ENCODE results near the gene PSMG1.

PSMG1 gene

DNA sequence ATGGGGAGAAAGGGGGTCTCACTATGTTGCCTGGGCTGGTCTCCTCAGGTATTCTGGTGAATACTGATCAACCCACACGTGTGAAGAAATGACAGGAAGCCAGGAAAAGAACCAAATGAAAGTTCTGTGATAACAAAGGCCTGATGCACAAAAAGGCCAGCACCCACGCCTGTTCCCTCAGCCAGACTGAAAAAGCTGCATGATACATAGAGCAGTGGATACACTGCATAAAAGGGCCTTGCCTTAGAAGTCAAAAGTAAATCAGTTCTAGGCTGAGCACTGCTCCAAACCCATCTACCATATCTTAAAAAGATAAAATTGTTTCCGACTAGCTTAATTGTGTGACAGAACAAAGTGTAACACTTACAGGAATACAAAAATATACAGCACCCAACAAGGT, 36.9 kb upstream of the PSMG1 start:
- DNase-seq: no peak
- Mint-ChIP-seq H3K9me3 (no peaks in the 10 kb centered on the region), H3K36me3 (ENCODE audit: low read depth) (peaks cover 59% of the 10 kb centered on the region), H3K27ac (no peak overlapping the region), H3K4me1 (peaks cover 17% of the 10 kb centered on the region), H3K4me3 (no peak overlapping the region), H3K27me3 (ENCODE audit: low read depth, poor library complexity) (no peaks in the 10 kb centered on the region)
- TF ChIP-seq, protein P1, sequence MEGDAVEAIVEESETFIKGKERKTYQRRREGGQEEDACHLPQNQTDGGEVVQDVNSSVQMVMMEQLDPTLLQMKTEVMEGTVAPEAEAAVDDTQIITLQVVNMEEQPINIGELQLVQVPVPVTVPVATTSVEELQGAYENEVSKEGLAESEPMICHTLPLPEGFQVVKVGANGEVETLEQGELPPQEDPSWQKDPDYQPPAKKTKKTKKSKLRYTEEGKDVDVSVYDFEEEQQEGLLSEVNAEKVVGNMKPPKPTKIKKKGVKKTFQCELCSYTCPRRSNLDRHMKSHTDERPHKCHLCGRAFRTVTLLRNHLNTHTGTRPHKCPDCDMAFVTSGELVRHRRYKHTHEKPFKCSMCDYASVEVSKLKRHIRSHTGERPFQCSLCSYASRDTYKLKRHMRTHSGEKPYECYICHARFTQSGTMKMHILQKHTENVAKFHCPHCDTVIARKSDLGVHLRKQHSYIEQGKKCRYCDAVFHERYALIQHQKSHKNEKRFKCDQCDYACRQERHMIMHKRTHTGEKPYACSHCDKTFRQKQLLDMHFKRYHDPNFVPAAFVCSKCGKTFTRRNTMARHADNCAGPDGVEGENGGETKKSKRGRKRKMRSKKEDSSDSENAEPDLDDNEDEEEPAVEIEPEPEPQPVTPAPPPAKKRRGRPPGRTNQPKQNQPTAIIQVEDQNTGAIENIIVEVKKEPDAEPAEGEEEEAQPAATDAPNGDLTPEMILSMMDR (IDR thresholded peaks at IDR 0.05): no peak

DNA sequence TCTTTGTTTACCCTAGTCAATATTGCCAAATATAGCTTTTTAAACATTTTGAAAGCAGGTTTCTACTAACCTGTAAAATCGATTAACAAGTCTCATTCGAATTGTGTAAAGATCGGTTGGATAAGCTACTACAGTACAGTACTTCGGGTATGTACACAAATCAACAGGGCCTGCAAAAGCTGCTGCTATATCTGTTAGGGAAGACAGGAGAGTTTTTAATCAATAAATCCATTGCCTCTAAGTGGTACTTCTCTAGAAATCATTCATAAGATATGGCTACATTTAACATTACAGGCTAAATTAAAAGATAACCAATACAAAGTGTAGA, 34.8 kb upstream of the PSMG1 start:
- no peak overlapping the region for H3K27ac Mint-ChIP-seq
- TF ChIP-seq, protein P1 (IDR thresholded peaks at IDR 0.05): no peak
- no peak for DNase-seq
- no peak overlapping the region for H3K4me3 Mint-ChIP-seq
- no peaks in the 10 kb centered on the region for H3K27me3 Mint-ChIP-seq (ENCODE audit: low read depth, poor library complexity)
- H3K4me1 Mint-ChIP-seq: peaks cover 20% of the 10 kb centered on the region
- H3K36me3 Mint-ChIP-seq (ENCODE audit: low read depth): peaks cover 43% of the 10 kb centered on the region
- H3K9me3 Mint-ChIP-seq: no peaks in the 10 kb centered on the region

DNA sequence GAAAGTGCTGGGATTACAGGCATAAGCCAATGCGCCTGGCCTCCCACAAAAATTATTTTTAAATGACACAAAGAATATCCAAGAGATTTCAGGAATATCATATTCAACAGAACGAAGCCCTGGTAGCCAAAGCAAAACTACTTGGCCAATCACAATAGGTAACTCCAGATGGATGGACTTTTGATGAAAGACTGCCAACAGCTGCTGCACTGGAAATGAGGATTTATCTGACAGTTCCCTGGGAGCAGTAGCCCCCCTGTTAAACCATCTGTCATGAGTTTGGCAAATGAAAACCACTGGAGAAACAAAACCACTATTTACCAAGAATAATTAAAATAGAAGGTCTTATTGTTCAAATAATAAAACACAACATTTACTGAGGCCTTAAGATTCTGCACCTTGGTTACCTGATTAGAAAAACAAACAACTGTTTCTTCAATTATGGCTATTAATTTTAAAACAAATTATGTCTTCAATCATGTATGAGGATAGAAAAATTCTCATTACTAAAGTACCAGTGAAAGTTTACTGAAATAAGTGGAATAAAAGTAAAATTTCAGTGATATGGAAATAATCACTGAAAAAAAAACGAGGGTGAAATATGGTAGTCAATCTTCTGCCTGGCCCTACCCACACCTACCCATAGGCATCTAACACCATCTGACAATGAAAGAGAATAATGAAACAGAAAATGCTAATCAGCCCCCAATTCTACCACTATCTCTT, 34.3 kb upstream of the PSMG1 start:
- H3K36me3 Mint-ChIP-seq (ENCODE audit: low read depth): peaks cover 41% of the 10 kb centered on the region
- no peak overlapping the region for H3K27ac Mint-ChIP-seq
- H3K4me3 Mint-ChIP-seq: no peak overlapping the region
- DNase-seq: no peak
- H3K9me3 Mint-ChIP-seq: no peaks in the 10 kb centered on the region
- peaks cover 20% of the 10 kb centered on the region for H3K4me1 Mint-ChIP-seq
- TF ChIP-seq, protein P1 (IDR thresholded peaks at IDR 0.05): no peak
- H3K27me3 Mint-ChIP-seq (ENCODE audit: low read depth, poor library complexity): no peaks in the 10 kb centered on the region

DNA sequence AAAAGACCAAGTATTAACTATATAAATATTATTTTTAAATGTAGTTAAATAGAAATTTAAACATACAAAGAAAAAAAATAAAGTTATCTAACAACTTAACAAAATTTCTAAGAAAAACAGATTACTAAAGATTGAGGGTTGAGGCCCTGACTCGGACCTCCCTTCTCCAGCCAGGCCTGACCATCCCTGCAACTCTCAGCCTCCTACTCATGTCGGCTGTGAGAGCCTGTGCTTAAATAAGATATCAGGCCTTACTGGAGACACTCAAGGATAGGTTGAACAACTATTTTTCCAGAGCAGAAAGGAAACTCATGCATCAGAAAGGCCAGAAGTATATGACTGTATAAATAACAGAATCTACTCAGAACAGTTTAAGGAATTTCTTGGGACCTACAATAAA, 33.0 kb upstream of the PSMG1 start:
- Mint-ChIP-seq H3K4me1 (peaks cover 20% of the 10 kb centered on the region), H3K27me3 (ENCODE audit: low read depth, poor library complexity) (no peaks in the 10 kb centered on the region), H3K27ac (peak overlapping the region; percentile 88), H3K4me3 (no peak overlapping the region), H3K9me3 (no peaks in the 10 kb centered on the region), H3K36me3 (ENCODE audit: low read depth) (peaks cover 39% of the 10 kb centered on the region)
- TF ChIP-seq, protein P1 (IDR thresholded peaks at IDR 0.05): no peak
- peak; percentile 8 for DNase-seq

DNA sequence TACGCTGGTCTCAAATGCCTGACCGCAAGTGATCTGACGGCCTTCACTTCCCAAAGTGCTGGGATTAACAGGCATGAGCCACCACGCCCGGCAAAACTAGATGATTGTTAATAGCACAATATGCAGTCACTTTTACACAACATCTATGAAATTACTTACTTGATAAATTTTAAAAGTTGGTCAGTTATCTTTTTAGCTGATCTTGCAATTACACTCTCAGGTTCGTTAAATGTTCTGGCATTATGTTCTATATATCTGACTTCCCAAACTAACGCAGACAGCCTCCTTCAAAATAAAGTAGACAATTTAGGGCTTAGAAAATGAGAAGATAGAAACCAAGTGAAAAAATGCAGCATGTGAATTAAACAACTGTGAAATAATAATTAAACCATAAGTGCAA, 31.8 kb upstream of the PSMG1 start:
- no peak for DNase-seq
- H3K9me3 Mint-ChIP-seq: no peaks in the 10 kb centered on the region
- TF ChIP-seq, protein P1 (IDR thresholded peaks at IDR 0.05): no peak
- peaks cover 50% of the 10 kb centered on the region for H3K36me3 Mint-ChIP-seq (ENCODE audit: low read depth)
- no peak overlapping the region for H3K27ac Mint-ChIP-seq
- H3K4me3 Mint-ChIP-seq: no peak overlapping the region
- no peaks in the 10 kb centered on the region for H3K27me3 Mint-ChIP-seq (ENCODE audit: low read depth, poor library complexity)
- peaks cover 20% of the 10 kb centered on the region for H3K4me1 Mint-ChIP-seq

DNA sequence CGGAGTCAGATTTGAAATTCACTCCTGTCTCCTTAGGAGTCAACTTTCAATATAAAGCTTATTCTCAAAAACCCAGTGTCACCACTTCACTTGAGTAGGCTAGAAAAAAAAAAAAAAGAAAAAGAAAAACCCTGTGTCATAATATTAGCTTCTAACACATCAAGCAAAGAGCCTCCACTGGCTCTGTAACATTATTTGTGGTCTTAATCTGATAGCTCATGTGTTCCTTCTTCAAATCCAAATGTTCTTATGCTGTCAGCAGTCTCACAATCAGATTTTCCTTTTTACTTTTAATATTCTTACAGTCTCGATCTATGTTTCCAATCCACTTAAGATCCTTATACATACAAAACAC, 26.1 kb upstream of the PSMG1 start:
- no peak for DNase-seq
- H3K9me3 Mint-ChIP-seq: no peaks in the 10 kb centered on the region
- H3K27me3 Mint-ChIP-seq (ENCODE audit: low read depth, poor library complexity): no peaks in the 10 kb centered on the region
- TF ChIP-seq, protein P1 (IDR thresholded peaks at IDR 0.05): no peak
- no peak overlapping the region for H3K4me3 Mint-ChIP-seq
- peaks cover 86% of the 10 kb centered on the region for H3K36me3 Mint-ChIP-seq (ENCODE audit: low read depth)
- no peaks in the 10 kb centered on the region for H3K4me1 Mint-ChIP-seq
- H3K27ac Mint-ChIP-seq: peak overlapping the region; percentile 78

All from nephron progenitor cell (in vitro differentiated cells).